SK-MEL-5 (cell line): Measurements from ENCODE around the gene PLCH1. TPM values are rescaled to one million over a fixed set of nuclear protein-coding genes. Genes with fewer than 3 reads are reported as not detected.

Experiments used
- DNase-seq: peaks from one replicate; pipeline ENCODE4 v3.0.0-alpha.2; 2016; ENCODE audit warnings: low read depth, low spot score
- in situ Hi-C: cut with HindIII; loops from 2 replicates; pipeline ENCODE4 v1.10.0; 2016; ENCODE audit warnings: low sequenced_read_pairs, high pct_unique_total_duplicates, low pct_unique_long_range_greater_than_20kb
- total RNA-seq: library from RNA; depleted of rRNA; stranded (reverse); fragments of >200 nt; shearing (Covaris generic); gene quantifications from 2 replicates; pipeline ENCODE4 v1.2.3, GENCODE V29; 2014

PLCH1 gene
- total RNA-seq, 1 experiment from 2014 or later = 0.26 TPM

GRCh38 chr3:155604126-155604525, 140.7 kb downstream of the PLCH1 start:
- DNase-seq = no peak
- in situ Hi-C loops = no loop called here

- in situ Hi-C loops = no loop called here
- DNase-seq = no peak
These were observed 141.6 kb downstream of the PLCH1 start for GRCh38 chr3:155603302-155603701.

DNA sequence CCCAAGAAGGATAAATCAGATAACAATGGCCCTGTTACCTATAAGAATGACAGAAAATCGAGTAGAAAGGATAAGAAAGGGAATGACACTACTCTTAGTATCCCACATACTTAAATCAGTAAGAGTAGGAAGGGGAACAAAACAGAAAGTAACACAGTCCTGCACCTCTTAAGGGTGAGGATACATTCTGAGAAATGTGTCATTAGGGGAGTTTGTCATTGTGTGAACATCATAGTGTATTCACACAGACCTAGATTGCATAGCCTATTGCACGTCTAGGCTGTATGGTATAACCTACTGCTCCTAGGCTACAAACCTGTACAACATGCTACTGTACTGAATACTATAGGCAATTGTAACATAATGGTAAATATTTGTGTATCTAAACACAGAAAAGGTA, 142.6 kb downstream of the PLCH1 start:
- DNase-seq = no peak
- in situ Hi-C loops = no loop called here

- no peak for DNase-seq
- in situ Hi-C loops = no loop called here
These were observed 146.2 kb downstream of the PLCH1 start for GRCh38 chr3:155598671-155599070.

- in situ Hi-C loops = no loop called here
- no peak for DNase-seq
These were observed 148.3 kb downstream of the PLCH1 start for GRCh38 chr3:155596615-155597014.

GRCh38 chr3:155595371-155595770, 149.5 kb downstream of the PLCH1 start:
- no peak for DNase-seq
- in situ Hi-C loops = no loop called here

DNA sequence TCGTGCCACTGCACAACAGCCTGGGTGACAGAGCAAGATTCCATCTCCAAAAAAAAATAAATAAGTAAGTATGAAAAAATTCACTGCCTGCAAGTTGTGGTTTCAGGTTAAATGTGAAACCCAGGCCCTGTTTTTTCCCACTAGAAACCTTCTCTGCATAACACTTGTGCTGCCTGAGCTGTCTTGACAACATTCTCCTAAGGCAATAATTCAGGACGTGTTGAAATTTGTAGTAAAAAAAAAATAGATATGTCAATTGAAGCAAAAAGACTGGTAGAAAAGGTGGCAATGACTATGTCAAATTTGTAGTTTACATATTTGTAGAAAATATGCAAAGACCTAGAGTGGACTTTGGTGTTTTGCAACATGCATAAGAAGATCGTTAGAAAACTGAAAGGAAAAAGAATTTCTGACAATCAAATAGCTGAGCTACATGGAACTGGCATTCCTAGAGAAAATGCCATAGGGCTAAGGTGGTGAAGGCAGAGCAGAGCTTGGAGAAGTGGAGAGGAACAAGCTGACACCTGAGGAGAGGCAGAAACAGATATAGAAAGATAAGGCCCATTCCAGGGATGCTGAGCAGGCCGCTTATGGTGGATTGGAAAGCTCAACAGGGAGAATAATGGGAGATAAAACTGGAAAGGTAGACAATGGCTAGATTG, 150.2 kb downstream of the PLCH1 start:
- no peak for DNase-seq
- in situ Hi-C loops = no loop called here

GRCh38 chr3:155587581-155587980, 157.3 kb downstream of the PLCH1 start:
- in situ Hi-C loops = no loop called here
- DNase-seq = no peak

DNA sequence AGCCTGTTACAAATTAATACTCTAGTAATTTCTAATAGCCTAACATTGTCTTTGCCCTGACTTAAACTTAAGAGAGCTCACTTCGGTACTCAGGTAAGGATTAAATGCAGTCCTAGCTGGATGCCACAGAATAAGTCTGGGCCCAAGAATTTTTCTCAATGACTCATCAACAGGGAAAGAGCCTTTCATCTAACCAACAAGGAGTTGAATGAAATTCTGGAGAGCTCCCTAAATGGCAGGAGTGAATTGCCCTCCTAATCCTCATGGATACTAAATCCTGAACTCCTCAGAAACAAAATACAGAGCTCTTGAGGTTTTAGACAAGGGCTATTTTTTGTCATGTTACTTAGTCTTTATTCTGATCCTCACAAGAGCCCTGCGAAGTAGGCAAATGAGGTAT, 159.5 kb downstream of the PLCH1 start:
- in situ Hi-C loops = no loop called here
- no peak for DNase-seq

DNA sequence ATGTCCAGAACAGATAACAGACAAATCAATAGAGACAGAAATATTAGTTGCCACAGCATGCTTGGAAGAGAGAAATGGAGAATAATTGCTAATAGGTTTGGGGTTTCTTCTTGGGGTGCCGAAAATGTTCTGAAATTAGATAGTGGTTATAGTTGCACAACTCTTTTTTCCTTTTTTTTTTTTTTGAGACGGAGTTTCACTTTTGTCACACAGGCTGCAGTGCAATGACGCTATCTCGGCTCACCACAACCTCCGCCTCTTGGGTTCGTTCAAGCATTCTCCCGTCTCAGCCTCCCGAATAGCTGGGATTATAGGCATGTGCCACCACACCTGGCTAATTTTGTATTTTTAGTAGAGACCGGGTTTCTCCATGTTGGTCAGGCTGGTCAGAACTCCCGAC, 163.3 kb downstream of the PLCH1 start:
- in situ Hi-C loops = no loop called here
- DNase-seq = no peak

DNA sequence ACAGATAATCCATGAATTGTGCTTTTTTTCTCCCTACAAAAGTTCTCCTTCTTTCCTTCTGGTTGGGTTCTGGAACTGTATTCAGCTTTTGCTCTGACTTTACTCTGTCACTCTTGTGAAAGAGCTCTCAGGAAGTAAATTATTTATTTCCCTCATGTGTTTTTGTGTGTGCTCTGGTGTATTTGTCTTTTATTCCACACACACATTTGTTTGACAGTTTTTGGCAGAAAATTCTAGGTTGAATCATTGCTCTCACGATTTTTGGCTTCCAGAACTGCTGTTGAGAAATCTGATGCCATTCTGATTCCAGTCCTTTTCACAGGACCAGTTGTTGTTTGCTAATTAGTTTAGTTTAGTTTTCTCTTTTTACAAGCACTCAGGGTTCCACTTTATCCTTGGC, 172.8 kb downstream of the PLCH1 start:
- DNase-seq = no peak
- in situ Hi-C loops = no loop called here

- DNase-seq = no peak
- in situ Hi-C loops = no loop called here
These were observed 176.6 kb downstream of the PLCH1 start for GRCh38 chr3:155568295-155568694.

- in situ Hi-C loops = no loop called here
These were observed 184.3 kb downstream of the PLCH1 start for GRCh38 chr3:155560594-155560993.

GRCh38 chr3:155560135-155560534, 184.7 kb downstream of the PLCH1 start:
- in situ Hi-C loops = no loop called here
- no peak for DNase-seq

More at GRCh38 chr3:155560594-155560993, 184.3 kb downstream of the PLCH1 start:
- no peak for DNase-seq

DNA sequence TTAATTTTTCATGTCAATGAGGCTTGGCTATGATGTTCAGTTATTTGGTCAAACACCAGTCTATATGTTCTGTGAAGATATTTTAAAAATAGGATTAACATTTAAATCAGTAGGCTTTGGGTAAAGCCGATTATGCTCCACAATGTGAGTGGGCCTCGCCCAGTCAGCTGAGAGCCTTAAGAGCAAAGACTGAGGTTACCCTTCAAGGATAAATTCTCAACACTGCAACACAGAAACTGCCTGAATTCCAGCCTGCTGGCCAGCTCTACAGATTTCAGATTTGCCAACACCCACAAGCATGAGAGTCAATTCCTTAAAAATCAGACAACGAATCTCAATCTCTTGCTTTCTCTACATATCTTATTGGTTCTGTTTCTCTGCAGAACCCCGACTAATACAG, 188.3 kb downstream of the PLCH1 start:
- DNase-seq = no peak
- in situ Hi-C loops = no loop called here

DNA sequence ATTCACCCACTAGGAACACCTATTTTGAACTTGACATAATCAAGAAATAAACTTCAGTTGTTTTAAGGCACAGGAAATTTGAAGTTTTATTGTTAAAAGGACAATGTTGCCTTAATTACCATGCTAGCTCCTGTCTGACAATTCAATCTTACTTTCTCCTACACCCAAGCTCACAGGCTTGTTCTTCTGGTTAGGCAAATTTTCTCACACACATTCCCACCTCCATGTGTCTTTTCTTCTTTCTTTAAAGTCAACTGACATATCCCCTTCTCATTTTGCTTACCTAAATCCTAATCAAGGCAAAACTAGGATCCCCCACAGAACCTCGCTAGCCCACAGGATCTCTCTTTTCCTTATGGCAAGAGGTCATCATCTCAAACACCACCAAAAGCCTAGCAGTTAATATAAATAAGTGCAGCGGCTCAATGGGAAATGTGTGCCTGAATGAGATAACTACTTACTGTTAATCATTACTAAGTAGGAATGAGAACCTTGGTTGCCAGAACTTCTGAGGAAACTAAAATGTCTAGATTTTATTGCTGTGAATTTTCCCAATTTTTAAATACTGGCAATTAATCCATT, 189.3 kb downstream of the PLCH1 start:
- in situ Hi-C loops = no loop called here

DNA sequence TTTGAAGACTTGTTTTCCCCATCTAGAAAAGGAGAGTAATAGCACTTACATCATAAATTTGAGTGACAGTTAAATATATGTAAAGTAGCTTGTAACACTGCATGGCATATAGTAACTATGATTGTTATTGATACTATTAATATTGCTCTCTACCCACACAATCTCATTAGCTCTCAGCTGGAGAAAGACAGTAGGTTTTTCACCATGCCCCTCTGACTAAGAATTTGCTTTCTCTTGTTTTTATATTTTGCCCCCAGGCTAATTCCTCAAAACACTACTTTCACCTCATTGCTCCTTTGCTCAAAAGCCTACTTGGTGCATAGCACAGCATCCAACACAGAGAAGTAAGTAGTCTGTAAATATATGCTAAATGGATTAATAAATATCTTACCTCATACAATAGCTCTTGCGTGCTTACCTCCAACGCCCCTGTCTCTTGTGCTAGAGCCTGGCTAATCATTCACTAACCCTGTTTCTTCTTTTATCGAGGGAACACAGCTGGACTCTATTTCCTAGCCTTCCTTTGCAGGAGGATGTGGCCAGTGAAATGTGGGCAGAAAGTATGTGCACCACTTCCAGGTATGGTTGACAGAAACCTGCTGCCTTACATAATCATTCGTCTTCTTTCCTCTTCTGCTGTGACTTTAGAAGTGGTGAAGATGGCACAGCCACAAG, 190.0 kb downstream of the PLCH1 start:
- in situ Hi-C loops = no loop called here
- DNase-seq = no peak

More for the DNA sequence above, 189.3 kb downstream of the PLCH1 start:
- DNase-seq = no peak

- DNase-seq = no peak
- in situ Hi-C loops = no loop called here
These were observed 191.1 kb downstream of the PLCH1 start for GRCh38 chr3:155553780-155554179.

DNA sequence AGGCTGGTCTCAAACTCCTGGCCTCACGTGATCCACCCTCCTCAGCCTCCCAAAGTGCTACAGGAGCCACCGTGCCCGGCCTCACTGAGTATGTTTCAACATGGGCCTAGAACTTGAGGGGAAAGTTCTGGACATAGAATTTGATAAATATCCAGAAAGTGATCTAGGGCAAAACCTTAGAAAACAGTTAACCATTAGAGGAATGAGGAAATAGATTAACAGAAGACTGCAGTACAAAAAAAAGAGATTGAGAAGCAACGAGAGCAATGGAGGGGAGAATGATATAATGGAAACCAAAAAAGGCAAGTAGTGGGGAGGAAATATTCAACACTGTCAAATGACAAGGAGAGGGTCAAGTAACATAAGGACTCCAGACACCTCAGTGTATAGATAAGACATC, 191.5 kb downstream of the PLCH1 start:
- DNase-seq = no peak
- in situ Hi-C loops = no loop called here
